Subcutaneous adipose tissue (tissue), 4 donors: ENCODE measurements around the gene TMED9. TPM values are rescaled to one million over a fixed set of nuclear protein-coding genes. Genes with fewer than 3 reads are reported as not detected.

Experiments used
- total RNA-seq, 4 donors: library from RNA; depleted of rRNA; stranded (reverse); fragments of >200 nt; gene quantifications; one replicate each; pipeline ENCODE4 v1.1.0, GENCODE V29; 2016
- TF ChIP-seq, protein P1 (sequence below): fragments of 450-650 bp; IDR thresholded peaks from one replicate; pipeline ENCODE4 v1.5.1; 2016; ENCODE audit warnings: low read depth, mild to moderate bottlenecking, control low read depth, antibody characterized with exemption, moderate library complexity

Gene TMED9
- total RNA-seq, 4 donors from 2014 or later = 51.1 to 102 (median 73.6) TPM

DNA sequence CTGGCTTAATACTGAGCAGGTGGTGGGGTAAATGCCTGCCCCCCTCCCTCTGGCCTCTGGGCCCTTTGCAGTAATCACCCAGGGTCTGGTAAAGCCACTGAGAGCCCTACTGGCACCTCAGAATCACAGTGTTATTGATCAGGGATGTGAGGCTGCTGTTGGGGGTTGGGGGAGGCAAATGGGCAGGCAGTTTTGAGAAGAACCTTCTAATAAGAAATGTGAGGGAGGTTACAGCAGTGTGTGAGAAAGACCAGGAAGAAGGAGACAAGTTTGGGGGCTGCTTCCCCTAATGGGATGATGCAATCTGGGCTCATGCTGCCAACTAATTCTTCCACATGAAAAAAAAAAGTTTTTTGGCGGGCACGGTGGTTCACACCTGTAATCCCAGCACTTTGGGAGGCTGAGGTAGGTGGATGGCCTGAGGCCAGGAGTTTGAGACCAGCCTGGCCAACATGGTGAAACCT, 4.8 kb downstream of the TMED9 start:
- TF ChIP-seq, protein P1, sequence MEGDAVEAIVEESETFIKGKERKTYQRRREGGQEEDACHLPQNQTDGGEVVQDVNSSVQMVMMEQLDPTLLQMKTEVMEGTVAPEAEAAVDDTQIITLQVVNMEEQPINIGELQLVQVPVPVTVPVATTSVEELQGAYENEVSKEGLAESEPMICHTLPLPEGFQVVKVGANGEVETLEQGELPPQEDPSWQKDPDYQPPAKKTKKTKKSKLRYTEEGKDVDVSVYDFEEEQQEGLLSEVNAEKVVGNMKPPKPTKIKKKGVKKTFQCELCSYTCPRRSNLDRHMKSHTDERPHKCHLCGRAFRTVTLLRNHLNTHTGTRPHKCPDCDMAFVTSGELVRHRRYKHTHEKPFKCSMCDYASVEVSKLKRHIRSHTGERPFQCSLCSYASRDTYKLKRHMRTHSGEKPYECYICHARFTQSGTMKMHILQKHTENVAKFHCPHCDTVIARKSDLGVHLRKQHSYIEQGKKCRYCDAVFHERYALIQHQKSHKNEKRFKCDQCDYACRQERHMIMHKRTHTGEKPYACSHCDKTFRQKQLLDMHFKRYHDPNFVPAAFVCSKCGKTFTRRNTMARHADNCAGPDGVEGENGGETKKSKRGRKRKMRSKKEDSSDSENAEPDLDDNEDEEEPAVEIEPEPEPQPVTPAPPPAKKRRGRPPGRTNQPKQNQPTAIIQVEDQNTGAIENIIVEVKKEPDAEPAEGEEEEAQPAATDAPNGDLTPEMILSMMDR = no peak

DNA sequence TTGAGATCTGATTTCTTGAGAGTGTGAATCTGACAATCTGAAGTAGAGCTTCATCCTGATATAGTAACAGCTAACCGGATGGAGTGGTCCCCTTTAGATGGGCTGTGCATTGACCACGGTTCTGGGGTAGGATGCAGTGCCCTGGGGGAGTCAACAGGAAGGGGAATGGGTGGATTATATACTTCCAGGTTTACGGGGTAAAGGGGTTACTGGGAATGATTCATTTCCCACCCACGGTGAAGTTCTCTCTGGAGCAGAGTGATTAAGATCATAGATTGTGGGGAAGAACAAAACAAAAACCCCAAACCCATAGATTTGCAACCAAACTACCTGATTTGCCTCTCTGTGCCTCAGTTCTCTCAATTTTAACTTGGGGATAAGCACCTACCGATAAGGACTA, 6.5 kb downstream of the TMED9 start:
- TF ChIP-seq, protein P1 = no peak

DNA sequence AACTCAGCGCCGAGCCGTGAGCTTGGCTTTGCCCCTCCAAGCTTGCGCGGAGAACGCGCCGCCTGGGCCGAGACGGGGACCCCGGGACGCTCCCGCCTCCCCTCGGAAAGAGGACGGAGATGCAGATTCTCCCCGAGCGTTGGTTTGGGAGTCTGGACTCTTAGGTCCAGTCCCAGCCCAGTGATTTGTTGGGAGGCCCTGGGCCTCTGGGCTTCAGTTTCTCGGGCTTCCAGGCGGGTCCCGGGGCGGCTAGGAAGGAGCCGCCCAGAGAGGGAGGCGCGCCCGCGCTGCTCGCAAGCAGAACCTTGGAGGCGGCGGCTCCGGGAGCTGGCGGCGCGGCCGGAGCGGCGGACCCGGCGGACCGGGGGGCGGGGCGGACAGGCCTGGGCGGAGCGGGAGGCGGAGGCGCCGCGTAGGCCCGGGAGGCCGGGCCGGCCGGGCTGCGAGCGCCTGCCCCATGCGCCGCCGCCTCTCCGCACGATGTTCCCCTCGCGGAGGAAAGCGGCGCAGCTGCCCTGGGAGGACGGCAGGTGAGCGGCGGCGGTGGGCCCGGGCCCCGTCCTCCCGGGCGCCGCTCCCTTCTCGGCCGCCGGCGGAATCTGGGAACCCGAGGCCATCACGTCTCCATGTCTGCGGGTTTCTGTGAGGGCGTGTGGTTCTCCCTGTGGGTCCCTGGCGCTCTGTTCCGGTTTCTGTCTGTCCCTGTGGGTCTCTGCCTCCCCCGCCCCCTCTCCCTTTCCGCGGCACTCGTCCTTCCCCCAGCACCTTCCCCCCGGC, 7.9 kb downstream of the TMED9 start, which contains the start of gene B4GALT7:
B4GALT7 (plus strand) TSS at position 402 of the 777 bp plus-strand sequence; CDS start at position 481, 79 bp downstream.
- TF ChIP-seq, protein P1 = no peak

DNA sequence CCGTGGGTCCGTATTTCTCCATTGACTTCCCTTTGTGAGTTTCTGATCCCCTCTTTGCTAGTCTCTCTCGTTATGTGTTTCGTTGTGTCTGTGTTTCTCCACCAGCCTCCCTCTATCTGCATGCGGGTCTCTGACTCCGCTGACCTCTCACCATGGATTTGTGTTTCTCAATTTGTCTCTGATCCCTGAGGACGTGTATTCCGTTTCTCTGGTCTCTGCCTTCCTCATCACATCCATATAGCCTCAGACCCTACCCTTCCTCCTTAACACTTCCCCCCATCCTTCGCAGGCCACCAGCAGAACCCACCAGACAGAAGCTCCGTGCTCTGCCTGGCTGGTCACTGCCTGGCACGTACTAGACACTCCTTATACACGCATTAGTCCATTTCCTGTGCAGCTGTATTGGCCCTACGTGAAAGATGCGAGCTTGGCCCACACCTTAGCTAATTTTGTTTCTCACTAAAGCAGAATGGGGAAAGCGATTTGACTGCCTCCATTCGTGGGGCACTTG, 8.6 kb downstream of the TMED9 start:
- TF ChIP-seq, protein P1 = no peak

DNA sequence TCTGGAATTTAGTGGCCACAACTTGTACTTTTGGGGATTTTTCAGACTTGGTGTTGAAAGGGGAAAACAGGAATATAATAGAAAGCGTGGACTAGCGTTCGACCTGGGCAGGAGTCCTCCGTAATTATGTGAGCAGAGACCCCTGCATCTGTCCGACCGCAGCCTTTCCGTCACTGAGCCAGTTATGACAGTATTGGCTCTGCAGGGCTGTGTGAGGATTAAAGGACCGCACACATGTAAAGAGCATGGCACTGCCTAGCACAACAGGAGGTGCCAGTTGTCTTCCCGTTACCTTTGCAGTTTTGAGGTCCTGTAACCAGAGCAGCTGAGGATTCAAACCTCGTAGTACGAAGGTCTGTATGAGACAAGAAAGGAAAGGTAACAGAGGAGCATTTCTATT, 9.1 kb downstream of the TMED9 start:
- TF ChIP-seq, protein P1 = no peak

DNA sequence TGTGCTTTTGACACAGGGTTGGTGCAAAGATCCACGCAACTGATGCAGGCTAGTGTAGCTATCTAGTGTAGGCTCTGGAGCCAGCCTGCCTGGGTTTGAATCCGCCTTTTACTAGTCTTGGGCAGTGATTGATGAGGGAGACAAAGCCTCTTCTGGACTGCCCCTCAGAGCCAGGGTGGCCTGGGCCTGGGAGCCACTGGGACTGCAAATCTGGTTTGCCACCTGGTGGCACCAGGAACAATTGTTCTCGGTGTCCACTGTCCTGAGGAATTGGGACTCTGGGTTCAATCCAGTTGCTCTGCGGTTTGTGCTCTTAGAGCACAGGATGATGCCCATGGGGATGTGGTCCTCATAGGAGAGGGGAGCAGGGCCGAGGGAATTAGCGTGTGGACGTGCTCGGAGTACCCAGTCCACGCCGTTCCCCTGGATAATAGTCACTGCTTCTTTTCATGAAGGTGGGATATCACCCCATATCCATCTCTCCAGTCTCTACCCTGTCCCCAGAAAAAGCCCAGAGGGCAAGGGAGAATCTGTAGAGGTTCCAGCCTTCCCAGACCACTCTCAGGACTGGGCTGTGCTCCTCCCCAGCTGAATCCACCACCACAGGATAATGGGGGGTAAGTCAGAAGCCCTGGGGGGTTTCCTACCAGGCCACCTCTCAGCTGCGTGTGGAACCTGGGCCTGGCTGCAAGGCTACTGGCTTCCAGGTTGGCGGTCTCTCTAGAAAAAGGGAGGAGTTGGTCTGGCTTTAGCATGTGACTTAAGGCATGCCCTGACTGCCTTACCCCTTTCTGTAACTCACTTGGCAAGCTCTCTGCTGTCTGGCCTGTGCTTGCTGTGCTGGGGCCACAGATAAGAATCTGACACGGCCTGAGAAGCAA, 9.8 kb downstream of the TMED9 start:
- TF ChIP-seq, protein P1 = no peak

DNA sequence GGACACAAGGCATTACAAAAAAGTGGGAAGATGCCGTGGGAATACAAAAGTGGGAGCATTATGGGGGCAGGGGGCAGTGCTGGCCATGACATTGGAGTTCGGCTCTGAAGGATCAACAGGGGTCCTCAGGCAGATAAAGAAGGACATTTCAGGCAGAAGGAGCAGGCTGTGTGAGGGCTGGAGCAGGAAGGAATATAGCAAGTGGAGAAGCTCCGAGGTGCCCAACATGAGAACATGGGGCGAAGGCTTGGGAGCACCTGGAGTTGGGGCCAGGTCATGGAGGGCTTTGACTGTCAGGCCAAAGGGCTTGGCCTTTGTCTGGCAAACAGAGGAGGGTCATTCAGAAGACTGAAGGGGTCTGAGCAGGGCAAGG, 10.4 kb downstream of the TMED9 start:
- TF ChIP-seq, protein P1 = no peak
